Keratinocyte (primary cell): ENCODE data around the gene ARID3C.

Source experiments
- EZH2 ChIP-seq: IDR thresholded peaks from one replicate; pipeline ENCODE4 v1.6.1; 2012; ENCODE audit warnings: inconsistent platforms, mild to moderate bottlenecking, low read length, moderate library complexity
- TF ChIP-seq, protein P1 (sequence below), 3 experiments: IDR thresholded peaks in 1 of 3; conservative IDR thresholded peaks in 1 of 3; optimal IDR thresholded peaks in 1 of 3; 2 replicates in 2 of 3; 3 replicates in 1 of 3; pipeline versions ENCODE3 to v1.5.1; 2011; ENCODE audit warnings: low read length in 3 of 3, mild to moderate bottlenecking in 3 of 3, moderate library complexity in 2 of 3, control low read depth in 1 of 3, inconsistent platforms in 1 of 3; ENCODE audit not compliant: insufficient read depth in 2 of 3; ENCODE audit errors: extremely low read depth in 1 of 3

DNA sequence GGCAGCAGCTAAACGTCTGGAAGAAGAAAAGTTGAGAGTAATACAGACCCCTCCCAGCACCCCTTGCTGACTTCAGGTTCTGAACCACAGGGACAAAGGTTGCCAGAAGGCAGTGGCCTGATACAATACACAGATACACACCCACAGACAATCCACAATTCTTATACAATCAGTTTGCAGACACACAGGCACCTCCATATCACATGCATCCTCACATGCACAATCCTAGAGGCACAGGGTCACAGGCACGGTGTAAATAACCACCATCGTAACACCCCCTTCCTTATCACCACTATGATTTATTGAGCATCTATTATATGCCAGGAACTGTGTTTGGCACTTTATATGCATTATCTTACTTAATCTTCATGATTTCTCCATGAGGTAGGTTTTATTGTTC, 47.5 kb downstream of the ARID3C start:
- TF ChIP-seq, protein P1, sequence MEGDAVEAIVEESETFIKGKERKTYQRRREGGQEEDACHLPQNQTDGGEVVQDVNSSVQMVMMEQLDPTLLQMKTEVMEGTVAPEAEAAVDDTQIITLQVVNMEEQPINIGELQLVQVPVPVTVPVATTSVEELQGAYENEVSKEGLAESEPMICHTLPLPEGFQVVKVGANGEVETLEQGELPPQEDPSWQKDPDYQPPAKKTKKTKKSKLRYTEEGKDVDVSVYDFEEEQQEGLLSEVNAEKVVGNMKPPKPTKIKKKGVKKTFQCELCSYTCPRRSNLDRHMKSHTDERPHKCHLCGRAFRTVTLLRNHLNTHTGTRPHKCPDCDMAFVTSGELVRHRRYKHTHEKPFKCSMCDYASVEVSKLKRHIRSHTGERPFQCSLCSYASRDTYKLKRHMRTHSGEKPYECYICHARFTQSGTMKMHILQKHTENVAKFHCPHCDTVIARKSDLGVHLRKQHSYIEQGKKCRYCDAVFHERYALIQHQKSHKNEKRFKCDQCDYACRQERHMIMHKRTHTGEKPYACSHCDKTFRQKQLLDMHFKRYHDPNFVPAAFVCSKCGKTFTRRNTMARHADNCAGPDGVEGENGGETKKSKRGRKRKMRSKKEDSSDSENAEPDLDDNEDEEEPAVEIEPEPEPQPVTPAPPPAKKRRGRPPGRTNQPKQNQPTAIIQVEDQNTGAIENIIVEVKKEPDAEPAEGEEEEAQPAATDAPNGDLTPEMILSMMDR (optimal IDR thresholded peaks at IDR 0.05 in 1 of 3, IDR thresholded peaks at IDR 0.05 in 1 of 3, conservative IDR thresholded peaks at IDR 0.05 in 1 of 3; ENCODE audit: extremely low read depth in 1 of 3, insufficient read depth in 2 of 3, low read length in 3 of 3): no peak
- no peak for TF ChIP-seq EZH2
